Bronchial epithelial cell (primary cell): ENCODE data around the gene SH3RF2. TPM values are rescaled to one million over a fixed set of nuclear protein-coding genes. Genes with fewer than 3 reads are reported as not detected.
A peak's percentile ranks its signal among the peaks of the same experiment; 100 is the strongest.

Source experiments
- DNase-seq: peaks from one replicate; pipeline ENCODE4 v3.0.0-alpha.2; 2010; ENCODE audit warnings: low read depth
- FAIRE-seq: peaks from 2 replicates; lab custom pipeline; 2011; peaks lifted over from hg19 to GRCh38; lab: Jason Lieb, UNC
- H3K27me3 ChIP-seq: 2 replicates; pipeline ENCODE4 v1.5.1; 2011; ENCODE audit warnings: low read length; ENCODE audit not compliant: control insufficient read depth, insufficient read depth
- H3K36me3 ChIP-seq: 2 replicates; pipeline ENCODE4 v1.5.1; 2011; ENCODE audit warnings: low read length; ENCODE audit not compliant: control insufficient read depth, insufficient read depth
- H3K4me3 ChIP-seq: 2 replicates; pipeline ENCODE4 v1.5.1; 2011; ENCODE audit warnings: mild to moderate bottlenecking, low read depth, low read length, control low read depth
- CTCF ChIP-seq: IDR thresholded peaks from 2 replicates; pipeline ENCODE4 v1.5.1; 2011; ENCODE audit warnings: mild to moderate bottlenecking, moderate library complexity, low read length, control low read depth, inconsistent platforms; ENCODE audit not compliant: insufficient read depth, severe bottlenecking
- total RNA-seq: library from RNA; depleted of rRNA; stranded (reverse); fragments of >200 nt; gene quantifications from 2 replicates; pipeline ENCODE4 v1.2.1, GENCODE V29; 2014

Gene SH3RF2
- total RNA-seq, 1 donor from 2014 or later, result 3.7 TPM

GRCh38 chr5:146042628-146043279, 106.4 kb downstream of the SH3RF2 start:
- Histone ChIP-seq H3K36me3 (peaks cover 2% of the 10 kb centered on the region), H3K27me3 (no peaks in the 10 kb centered on the region), H3K4me3 (no peak overlapping the region)
- FAIRE-seq (no peak), DNase-seq (peak; percentile 95)
- TF ChIP-seq CTCF, result no peak

DNA sequence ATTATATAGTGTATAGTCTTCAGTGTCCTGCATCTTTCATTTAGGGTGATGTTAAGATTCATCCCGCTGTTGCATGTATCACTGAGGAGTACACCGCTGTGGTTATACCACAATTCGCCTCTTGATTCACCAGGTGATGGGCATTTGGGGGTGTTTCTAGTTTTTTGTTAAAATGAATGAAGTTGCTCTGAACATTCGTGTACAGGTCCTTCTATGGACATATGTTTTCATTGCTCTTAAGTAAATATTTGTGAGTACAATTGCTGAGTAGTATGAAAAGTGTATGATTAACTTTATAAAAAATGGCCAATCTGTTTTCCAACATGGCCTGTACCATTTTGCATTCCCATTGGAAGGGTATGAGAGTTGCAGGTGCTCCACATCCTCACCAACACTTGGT, 107.3 kb downstream of the SH3RF2 start:
- no peak for FAIRE-seq

GRCh38 chr5:146047396-146047795, 111.0 kb downstream of the SH3RF2 start:
- TF ChIP-seq CTCF, result no peak
- Histone ChIP-seq H3K4me3 (no peak overlapping the region), H3K36me3 (peaks cover 11% of the 10 kb centered on the region), H3K27me3 (no peaks in the 10 kb centered on the region)
- DNase-seq, result no peak
- no peak for FAIRE-seq

More for the DNA sequence above, 107.3 kb downstream of the SH3RF2 start:
- no peaks in the 10 kb centered on the region for H3K27me3 ChIP-seq
- no peak overlapping the region for H3K4me3 ChIP-seq
- DNase-seq, result no peak
- TF ChIP-seq CTCF, result no peak
- H3K36me3 ChIP-seq, result peaks cover 3% of the 10 kb centered on the region

- TF ChIP-seq CTCF, result peak; percentile 74
- peak; percentile 68 for DNase-seq
- no peaks in the 10 kb centered on the region for H3K27me3 ChIP-seq
- no peak for FAIRE-seq
- H3K36me3 ChIP-seq, result peaks cover 18% of the 10 kb centered on the region
- no peak overlapping the region for H3K4me3 ChIP-seq
Observed at GRCh38 chr5:146048994-146049703, 112.8 kb downstream of the SH3RF2 start.

GRCh38 chr5:146049704-146050026, 113.3 kb downstream of the SH3RF2 start:
- no peak for TF ChIP-seq CTCF
- Histone ChIP-seq H3K27me3 (no peaks in the 10 kb centered on the region), H3K36me3 (peaks cover 20% of the 10 kb centered on the region), H3K4me3 (no peak overlapping the region)
- DNase-seq, result no peak
- FAIRE-seq, result no peak
